Activated naive CD8-positive, alpha-beta T cell (primary cell): Measurements from ENCODE around the gene PCYT2.

Source experiments
- H3K27ac Mint-ChIP-seq: one replicate; pipeline ENCODE4 v1.8.0; 2021; ENCODE audit warnings: mixed read lengths
- H3K27me3 Mint-ChIP-seq: one replicate; pipeline ENCODE4 v1.8.0; 2021; ENCODE audit warnings: mixed read lengths
- H3K36me3 Mint-ChIP-seq: one replicate; pipeline ENCODE4 v1.8.0; 2021; ENCODE audit warnings: mixed read lengths
- H3K4me1 Mint-ChIP-seq: one replicate; pipeline ENCODE4 v1.8.0; 2021; ENCODE audit warnings: low read depth, mixed read lengths
- H3K4me3 Mint-ChIP-seq: one replicate; pipeline ENCODE4 v1.8.0; 2021; ENCODE audit warnings: mild to moderate bottlenecking, mixed read lengths
- H3K9me3 Mint-ChIP-seq: one replicate; pipeline ENCODE4 v1.8.0; 2021; ENCODE audit warnings: low read depth, mixed read lengths

The PCYT2 gene

DNA sequence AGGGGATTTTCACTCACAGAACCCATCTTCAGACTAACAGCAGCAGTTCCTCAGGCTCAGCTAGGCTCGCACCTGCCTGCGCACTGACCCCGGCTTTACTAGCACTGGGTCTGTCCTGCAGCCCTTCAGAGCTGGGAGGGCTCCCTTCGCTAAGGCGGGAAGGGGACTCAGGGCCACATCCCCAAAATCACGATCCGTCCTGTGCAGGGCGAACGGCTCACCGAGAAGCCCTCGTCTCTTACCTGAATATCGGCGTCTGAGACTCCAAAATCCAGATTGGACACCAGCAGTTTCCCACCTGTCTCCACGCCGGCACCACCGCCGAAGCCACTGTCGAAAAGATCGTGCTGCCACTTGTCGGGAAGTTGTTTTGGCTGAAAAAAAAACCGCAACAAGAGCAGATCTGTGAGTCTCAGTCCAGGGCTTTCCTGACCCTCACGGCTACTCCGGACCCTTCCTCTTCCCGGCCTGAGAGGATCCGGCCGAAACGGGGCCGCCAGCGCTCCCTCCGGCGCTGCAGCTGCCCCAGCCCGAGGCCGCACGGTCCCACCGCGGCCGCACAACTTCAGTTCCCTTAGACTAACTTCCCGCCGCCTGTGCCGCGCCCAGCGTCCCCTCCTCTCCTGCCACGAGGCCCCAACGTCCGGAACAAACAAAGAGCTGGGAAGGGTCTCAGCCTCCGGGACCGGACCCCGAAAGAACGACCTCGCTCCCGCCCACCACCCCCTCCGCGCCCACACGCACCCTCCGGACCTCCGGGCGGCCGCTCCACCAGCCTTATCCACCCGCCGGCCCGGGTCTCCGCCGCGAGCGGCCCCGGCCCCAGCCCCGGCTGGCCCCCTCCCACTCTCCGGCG is 20.5 kb downstream of the PCYT2 start:
- no peaks in the 10 kb centered on the region for H3K27me3 Mint-ChIP-seq
- no peaks in the 10 kb centered on the region for H3K36me3 Mint-ChIP-seq
- peak overlapping the region; percentile 93 for H3K27ac Mint-ChIP-seq
- H3K4me1 Mint-ChIP-seq = peaks cover 23% of the 10 kb centered on the region
- no peaks in the 10 kb centered on the region for H3K9me3 Mint-ChIP-seq
- H3K4me3 Mint-ChIP-seq = peak overlapping the region; percentile 88

DNA sequence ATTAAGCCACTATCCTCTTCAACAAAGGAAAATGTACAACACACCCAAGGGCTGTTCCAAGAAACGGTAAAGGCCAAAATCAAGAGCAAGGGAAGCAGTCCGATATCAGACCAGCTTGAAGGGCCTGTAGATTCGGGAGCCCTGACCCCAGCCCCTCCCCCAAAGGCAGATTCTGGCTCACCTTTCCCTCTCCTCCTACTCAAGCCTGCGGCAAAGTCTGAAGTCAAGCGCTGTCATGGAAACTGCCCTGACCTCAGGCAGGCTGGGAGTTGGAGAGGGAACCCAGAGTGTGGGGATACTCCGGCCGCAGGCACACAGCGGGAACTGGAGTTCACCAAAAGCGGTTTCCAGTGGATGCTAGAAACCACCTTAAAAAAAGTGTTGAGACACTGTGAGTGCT is 21.6 kb downstream of the PCYT2 start:
- Mint-ChIP-seq H3K27me3 (no peaks in the 10 kb centered on the region), H3K4me3 (peak overlapping the region; percentile 88), H3K27ac (no peak overlapping the region), H3K36me3 (no peaks in the 10 kb centered on the region), H3K4me1 (peaks cover 25% of the 10 kb centered on the region), H3K9me3 (no peaks in the 10 kb centered on the region)

DNA sequence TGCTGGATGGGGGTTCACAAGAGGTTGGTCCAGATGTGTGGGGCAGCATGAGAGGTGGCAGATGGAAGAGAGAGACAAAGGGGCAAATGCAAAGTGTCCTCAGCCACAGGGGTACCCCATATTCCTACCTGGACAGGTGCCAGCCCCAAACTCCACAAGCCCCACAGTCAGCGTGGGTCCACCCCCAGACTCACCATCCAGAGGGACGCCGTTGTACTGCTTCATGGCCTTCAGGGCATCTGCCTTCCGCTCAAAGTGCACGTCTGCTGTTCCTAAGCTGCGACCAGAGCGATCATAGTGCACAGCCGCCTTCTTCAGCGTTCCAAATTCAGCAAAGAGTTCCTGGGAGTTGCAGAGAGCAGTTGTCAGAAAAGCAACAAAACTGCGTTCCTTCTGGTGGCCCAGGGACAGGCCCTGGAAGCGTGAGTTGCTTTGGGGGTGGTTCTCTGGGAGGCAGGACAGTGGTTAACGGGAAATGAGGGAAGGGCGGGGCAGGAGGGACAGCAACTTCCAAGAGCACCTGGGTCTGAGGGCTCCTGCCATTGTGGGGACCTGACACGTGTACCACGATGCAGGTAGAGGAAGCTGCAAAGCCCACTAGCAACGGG is 22.1 kb downstream of the PCYT2 start:
- H3K27ac Mint-ChIP-seq = peak overlapping the region; percentile 73
- H3K9me3 Mint-ChIP-seq = no peaks in the 10 kb centered on the region
- no peaks in the 10 kb centered on the region for H3K27me3 Mint-ChIP-seq
- H3K4me3 Mint-ChIP-seq = peak overlapping the region; percentile 71
- peaks cover 25% of the 10 kb centered on the region for H3K4me1 Mint-ChIP-seq
- no peaks in the 10 kb centered on the region for H3K36me3 Mint-ChIP-seq

DNA sequence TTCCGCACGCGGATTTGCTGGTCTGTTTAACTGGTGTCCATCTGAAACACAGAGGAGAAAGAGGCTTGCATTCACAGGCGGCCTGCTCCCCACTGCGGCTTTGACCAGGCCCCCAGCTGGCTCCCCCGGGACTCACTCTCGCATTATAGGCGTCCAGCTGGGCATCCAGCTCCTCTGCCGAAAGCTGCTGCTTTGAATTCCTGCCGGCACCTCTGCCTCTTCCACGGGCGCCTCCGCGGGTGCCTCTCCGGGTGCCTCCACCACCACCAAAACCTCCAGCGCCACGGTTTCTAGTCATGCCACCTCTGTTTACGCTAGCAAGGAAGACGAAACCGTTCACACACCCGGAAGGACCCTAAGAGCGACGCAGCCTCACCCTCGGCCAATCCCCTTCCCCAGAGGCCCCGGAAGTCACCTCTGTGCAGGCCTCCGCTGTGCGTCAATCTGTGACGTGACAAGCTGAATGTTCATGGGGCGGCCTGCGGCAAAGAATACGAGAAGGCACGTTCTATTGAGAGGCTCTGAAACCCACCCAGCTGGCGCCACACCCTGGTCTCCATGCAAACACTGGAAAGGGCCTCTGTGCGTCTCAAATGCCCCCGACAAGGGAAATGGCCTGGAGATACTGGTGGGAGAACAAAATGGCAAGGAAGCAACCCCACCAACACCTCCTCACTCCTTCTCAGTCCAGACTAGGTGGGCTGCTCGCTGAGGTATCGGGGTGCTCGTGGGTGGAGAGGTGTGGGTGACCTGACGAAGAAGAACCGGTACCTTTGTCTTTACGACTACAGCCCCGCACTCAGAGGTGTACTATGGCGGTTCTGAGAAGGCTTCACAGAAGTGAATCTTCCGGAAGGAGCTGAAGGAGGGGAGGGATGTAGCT is 22.9 kb downstream of the PCYT2 start:
- Mint-ChIP-seq H3K36me3 (no peaks in the 10 kb centered on the region), H3K27ac (peak overlapping the region; percentile 73), H3K4me1 (peaks cover 23% of the 10 kb centered on the region)

DNA sequence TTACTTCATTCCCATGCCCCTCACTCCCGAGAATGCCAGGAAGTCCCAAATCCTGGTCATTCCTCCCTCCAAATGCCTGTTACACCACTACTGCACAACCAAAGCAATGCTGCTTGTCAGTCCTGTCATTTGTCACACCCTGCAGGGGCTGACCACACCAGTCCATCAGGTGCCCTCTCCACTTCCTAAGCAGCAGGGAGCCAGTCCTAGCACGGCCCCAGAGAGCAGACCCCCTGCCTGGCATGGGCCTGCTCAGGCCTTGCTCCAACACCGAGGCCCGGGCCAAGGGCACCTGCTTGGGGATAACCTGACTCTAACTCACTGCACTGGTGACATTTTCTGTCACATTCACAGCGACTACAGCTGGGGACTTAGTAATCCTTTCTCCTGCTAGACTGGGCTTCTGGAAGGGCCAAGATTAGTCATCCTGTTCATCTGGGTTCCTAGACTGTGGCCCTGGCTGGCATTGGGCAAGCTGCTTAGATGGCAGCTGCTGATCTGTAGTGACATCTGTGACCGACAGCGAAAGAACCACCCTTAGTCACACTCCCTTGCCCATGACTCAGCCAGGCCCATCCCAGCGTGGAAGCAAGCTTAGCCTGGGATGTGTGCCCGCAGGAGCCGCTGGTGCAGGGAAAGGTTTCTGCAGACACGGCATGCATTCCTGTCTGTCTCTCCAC is 25.2 kb downstream of the PCYT2 start:
- H3K27ac Mint-ChIP-seq = peak overlapping the region; percentile 6
- no peaks in the 10 kb centered on the region for H3K27me3 Mint-ChIP-seq
- no peaks in the 10 kb centered on the region for H3K36me3 Mint-ChIP-seq
- no peaks in the 10 kb centered on the region for H3K9me3 Mint-ChIP-seq
- peaks cover 21% of the 10 kb centered on the region for H3K4me1 Mint-ChIP-seq
- no peak overlapping the region for H3K4me3 Mint-ChIP-seq

More for the DNA sequence above, 22.9 kb downstream of the PCYT2 start:
- Mint-ChIP-seq H3K4me3 (no peak overlapping the region), H3K27me3 (no peaks in the 10 kb centered on the region), H3K9me3 (no peaks in the 10 kb centered on the region)

DNA sequence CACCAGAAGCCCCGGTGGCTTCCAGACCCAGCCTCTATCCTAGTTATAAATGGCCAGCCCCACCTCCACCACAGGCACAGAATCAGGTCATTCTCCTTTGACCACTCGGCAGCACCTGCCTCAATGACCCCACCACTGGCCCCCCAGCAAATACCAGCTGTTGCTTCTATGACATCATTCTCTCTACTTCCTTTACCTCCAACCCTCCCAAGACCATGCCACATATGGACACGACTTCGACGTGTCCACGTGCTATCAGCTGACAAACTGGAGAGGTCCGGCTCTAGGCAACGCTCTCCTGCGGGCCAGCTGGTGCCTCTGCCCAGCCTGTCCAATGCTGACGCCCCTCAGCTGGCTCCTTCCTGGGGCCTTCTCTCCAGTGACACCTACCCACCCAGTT is 25.7 kb downstream of the PCYT2 start:
- H3K4me1 Mint-ChIP-seq = peaks cover 19% of the 10 kb centered on the region
- no peaks in the 10 kb centered on the region for H3K9me3 Mint-ChIP-seq
- peak overlapping the region; percentile 64 for H3K27ac Mint-ChIP-seq
- no peak overlapping the region for H3K4me3 Mint-ChIP-seq
- no peaks in the 10 kb centered on the region for H3K27me3 Mint-ChIP-seq
- H3K36me3 Mint-ChIP-seq = no peaks in the 10 kb centered on the region

DNA sequence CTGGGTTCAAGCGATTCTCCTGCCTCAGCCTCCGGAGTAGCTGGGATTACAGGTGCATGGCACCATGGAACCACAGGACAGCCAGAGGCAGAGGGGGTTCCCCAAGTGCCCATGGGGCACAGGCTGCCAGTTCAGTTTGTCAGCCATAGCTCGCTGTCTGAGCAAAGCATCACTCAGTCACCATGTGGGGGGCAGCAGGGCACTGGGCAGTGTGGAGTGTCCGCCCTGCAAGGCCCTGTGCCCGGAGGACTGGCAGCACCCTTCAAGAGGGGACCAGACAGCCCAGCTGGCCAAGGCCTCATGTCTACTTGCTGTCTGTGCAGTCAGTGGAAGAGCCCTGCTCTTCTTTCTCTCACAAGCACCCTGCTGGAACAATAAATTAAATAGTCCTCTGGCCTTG is 26.2 kb downstream of the PCYT2 start:
- H3K4me1 Mint-ChIP-seq = peaks cover 15% of the 10 kb centered on the region
- no peaks in the 10 kb centered on the region for H3K27me3 Mint-ChIP-seq
- H3K4me3 Mint-ChIP-seq = no peak overlapping the region
- no peaks in the 10 kb centered on the region for H3K36me3 Mint-ChIP-seq
- no peak overlapping the region for H3K27ac Mint-ChIP-seq
- H3K9me3 Mint-ChIP-seq = no peaks in the 10 kb centered on the region

DNA sequence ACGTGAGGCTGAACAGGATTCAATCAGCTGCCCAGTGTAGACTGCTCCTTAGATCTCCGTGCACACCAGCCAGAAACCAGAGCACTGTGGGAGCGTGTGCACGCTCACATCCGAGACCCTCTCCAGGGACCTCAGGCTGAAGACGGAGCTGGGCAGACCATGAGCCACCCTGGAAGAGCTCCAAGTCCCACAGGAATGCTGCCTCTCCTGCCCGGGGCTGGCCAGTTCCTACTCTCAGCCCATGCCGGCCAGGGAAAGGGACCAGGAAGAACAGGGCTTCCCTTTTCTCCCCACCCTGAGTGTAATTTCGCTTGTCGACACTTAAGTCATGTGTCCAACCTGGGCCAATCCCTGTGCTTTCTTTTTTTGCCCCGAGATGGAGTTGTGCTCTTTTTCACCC is 26.7 kb downstream of the PCYT2 start:
- Mint-ChIP-seq H3K36me3 (no peaks in the 10 kb centered on the region), H3K27me3 (no peaks in the 10 kb centered on the region), H3K27ac (peak overlapping the region; percentile 66), H3K9me3 (no peaks in the 10 kb centered on the region), H3K4me1 (peaks cover 15% of the 10 kb centered on the region), H3K4me3 (no peak overlapping the region)

DNA sequence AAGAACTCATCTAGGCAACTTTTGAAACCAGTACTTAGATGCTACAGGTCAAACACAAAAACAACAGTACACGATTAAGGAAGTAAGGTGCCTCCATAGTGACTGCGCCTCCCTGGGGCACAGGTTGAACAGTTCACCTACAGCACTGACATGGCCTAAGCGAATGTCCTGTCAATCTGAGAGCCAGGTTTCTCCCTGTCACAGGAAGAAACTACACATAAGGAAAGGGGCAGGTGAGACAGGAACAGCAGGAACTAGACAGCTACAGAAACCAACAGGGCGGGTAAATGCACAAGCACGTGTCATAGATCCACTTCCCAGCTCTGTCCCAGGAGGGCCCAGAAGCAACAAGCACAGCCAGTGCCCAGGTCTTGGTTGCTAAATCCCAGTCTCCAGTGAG is 32.1 kb downstream of the PCYT2 start:
- Mint-ChIP-seq H3K9me3 (no peaks in the 10 kb centered on the region), H3K36me3 (no peaks in the 10 kb centered on the region), H3K4me1 (peaks cover 6% of the 10 kb centered on the region), H3K4me3 (no peak overlapping the region), H3K27ac (no peak overlapping the region), H3K27me3 (no peaks in the 10 kb centered on the region)

DNA sequence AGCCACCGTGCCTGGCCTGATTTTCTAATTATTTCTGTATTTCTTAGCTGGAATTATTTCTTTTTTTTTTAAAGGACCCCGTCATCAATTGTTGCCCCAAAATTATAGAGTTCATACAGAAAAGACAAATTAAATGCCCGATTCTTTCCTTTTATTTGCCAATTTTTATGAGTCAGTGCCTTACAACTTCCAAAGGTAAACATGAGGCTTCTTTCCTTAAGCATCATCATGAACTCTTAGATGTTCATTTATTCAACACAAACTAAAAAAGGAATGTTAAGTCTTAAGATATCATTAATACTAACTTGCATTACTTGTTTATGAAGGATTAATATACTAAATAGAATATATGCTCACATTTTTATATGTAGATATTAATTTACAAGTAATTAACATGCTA is 32.9 kb downstream of the PCYT2 start:
- Mint-ChIP-seq H3K36me3 (no peaks in the 10 kb centered on the region), H3K9me3 (no peaks in the 10 kb centered on the region), H3K27ac (no peak overlapping the region), H3K4me1 (peaks cover 12% of the 10 kb centered on the region), H3K4me3 (no peak overlapping the region), H3K27me3 (no peaks in the 10 kb centered on the region)

DNA sequence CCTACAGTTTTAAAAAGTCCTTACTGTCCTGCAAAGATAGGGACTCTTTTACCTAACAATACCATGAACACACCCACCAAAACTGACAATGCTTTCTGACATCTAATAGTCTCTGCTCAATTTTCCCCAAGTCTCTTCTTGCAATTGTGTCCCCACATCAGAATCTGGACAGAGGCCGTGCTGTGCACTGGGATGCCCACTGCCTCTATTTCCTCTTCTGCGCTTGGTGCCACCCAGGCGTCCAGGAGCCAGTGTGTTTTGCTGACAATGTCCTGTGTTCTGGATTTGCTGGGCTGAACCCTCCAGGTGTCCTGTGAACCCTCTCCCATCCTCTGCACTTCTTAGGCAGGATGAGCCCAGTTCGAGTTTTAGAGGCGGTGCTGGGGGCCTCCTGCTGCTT is 33.6 kb downstream of the PCYT2 start:
- H3K36me3 Mint-ChIP-seq = no peaks in the 10 kb centered on the region
- H3K27ac Mint-ChIP-seq = no peak overlapping the region
- peaks cover 20% of the 10 kb centered on the region for H3K4me1 Mint-ChIP-seq
- H3K4me3 Mint-ChIP-seq = no peak overlapping the region
- H3K27me3 Mint-ChIP-seq = no peaks in the 10 kb centered on the region
- no peaks in the 10 kb centered on the region for H3K9me3 Mint-ChIP-seq

DNA sequence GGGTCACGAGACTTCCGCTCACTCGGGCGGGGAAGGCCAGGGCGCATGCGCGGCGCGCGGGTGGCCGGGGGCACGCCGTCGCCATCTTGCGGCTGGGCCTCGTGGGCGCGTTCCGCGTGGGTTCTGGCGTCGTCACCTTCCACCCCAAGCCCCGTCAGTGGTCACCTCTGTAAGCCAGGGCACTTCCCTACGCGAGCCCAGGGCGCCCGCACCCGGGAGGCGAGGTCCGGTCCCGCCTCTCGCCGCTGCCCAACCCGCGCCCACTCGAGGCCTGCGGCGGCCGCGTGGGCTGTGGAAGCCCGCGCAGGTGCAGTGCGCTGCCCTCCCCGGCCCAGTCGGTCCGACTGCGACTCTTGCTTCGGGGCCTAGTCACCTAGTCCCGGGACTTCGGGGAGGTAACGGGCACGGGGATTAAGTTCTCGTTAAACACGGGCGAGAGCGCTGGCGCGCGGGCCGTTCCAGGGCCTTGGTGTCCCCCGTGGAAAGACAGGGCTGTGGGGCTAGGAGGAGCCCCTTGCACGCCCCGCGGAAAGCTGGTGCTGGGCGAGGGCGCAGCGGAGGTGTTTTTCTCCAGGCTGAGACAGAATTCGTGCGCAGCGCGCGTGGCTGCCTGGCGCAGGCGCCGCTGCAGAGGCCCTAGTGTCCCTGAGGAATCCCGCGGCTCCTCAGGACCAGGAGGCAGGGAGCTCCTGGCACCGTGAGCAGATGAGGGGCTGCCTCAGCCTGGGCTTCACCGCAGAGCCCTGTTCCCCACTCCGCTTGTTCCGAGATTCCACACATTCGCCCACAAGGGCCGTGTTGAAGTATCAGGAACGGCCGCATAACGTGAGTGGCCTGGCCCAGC is 39.6 kb downstream of the PCYT2 start:
- Mint-ChIP-seq H3K27me3 (no peaks in the 10 kb centered on the region), H3K4me1 (peaks cover 35% of the 10 kb centered on the region), H3K36me3 (no peaks in the 10 kb centered on the region), H3K4me3 (peak overlapping the region; percentile 88), H3K9me3 (no peaks in the 10 kb centered on the region), H3K27ac (peak overlapping the region; percentile 94)

DNA sequence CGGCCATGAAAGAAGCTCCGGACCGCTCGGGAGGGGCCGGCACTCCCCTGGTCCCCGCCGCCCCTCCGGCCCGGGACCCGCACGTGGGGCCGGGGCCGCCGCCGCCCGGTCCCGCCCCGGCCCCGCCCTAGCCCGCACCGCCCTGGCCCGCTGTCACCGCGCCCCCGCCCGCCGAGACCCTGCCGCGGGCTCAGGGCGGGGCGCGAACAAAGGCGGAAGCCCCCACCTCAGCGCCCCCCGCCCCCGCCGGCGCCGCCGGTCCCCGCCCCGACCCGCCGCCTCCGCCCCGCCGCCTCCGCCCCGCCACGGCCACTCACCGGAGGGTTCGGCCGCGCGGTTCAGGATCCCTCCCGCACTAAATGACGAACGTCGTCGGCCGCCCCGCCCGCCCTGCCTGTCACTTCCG is 40.2 kb downstream of the PCYT2 start, which contains the start of gene ARHGDIA:
TSS of gene ARHGDIA (minus strand) at position 357 of the 406 bp plus-strand sequence. CDS start 1,407 bp downstream, outside the sequence.
- Mint-ChIP-seq H3K27ac (peak within 1 kb of the TSS; percentile 94), H3K4me1 (peaks cover 35% of the 10 kb centered on the region), H3K4me3 (peak within 1 kb of the TSS; percentile 91), H3K36me3 (no peaks in the 10 kb centered on the region), H3K27me3 (no peaks in the 10 kb centered on the region), H3K9me3 (no peaks in the 10 kb centered on the region)
